ENCODE results near the gene ANKS4B.
"Not testable (repeated sequence)": the region's sequence is repeated elsewhere in the genome, so short reads cannot be mapped to it uniquely, and the experiment has no call there.

Gene ANKS4B

GRCh38 chr16:21233521-21234150 is at the start of gene ANKS4B:
Gene ANKS4B (plus strand): TSS chr16:21233699. CDS start chr16:21233738, 39 bp downstream.
- DNase-seq = no peak

GRCh38 chr16:21183995-21184394 is 49.5 kb upstream of the ANKS4B start:
- no peak for DNase-seq

DNA sequence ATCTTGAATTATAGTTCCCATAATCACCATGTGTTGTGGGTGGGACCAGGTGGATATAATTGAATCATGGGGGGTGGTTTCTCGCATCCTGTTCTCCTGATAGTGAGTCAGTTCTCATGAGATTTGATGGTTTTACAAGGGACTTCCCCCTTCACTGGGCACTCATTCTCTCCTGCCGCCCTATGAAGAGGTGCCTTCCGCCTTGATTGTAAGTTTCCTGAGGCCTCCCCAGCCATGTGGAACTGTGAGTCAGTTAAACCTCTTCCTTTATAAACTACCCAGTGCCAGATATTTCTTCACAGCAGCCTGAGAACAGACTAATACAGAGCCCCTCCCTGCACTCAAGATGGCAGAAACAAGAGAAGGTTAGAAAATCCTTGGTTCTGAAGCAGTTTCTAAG is 48.7 kb upstream of the ANKS4B start:
- DNase-seq = no peak

DNA sequence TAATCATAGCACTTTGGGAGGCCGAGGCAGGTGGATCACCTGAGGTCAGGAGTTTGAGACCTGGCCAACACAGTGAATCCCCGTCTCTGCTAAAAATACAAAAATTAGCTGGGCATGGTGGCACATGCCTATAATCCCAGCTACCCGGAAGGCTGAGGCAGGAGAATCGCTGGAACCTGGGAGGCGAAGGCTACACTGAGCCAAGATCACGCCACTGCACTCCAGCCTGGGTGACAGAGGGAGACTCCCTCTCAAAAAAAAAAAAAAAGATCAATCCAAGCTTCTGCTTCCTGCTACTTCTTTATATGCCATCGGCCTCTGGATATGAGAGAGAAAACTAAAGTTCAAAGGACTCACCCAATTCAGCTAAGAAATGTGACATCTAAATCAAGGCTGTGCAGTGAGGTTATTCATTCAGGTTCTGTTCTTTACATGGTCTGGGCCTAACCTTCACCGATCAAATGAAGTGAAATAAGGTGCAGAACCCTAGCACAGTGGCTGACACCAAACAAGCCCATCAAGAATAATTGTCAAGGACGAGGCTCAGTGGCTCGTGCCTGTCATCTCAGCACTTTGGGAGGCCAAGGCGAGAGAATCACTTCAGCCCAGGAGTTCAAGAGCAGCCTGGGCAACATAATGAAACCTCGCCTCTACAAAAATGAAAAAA is 47.7 kb upstream of the ANKS4B start:
- DNase-seq = no peak

- DNase-seq = no peak
These were observed 47.2 kb upstream of the ANKS4B start for GRCh38 chr16:21186326-21186691.

- DNase-seq = no peak
These were observed 44.2 kb upstream of the ANKS4B start for GRCh38 chr16:21189311-21189710.

- no peak for DNase-seq
These were observed 43.5 kb upstream of the ANKS4B start for GRCh38 chr16:21190013-21190412.

GRCh38 chr16:21190599-21190998 is 42.9 kb upstream of the ANKS4B start:
- DNase-seq = no peak

GRCh38 chr16:21192991-21193390 is 40.5 kb upstream of the ANKS4B start:
- no peak for DNase-seq

DNA sequence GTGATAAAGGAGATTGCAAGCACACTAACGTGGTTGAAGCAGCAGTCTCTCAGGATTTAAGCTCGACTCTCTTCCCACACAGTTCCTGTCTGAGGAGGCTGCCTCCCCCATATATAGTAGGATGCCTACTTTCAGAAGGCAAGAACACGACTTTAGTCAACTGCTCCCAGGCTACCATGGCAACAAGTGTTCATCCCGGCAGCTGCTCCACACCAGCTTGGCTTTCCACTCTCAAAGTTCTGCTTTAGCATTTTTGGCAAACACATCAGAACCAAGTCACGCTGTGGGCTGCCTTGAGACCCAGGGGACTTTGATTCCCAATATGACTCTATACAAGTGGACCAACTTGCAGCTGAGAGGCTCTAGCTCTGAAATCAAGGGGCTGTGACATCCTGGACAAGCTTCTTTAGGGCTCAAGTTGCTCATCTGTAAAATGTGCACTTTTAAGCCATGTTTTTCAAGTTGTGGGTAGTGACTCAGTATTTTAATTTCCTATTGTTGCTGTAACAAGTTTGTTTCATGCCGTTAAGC is 38.7 kb upstream of the ANKS4B start:
- no peak for DNase-seq

- DNase-seq = not testable (repeated sequence)
These were observed 38.2 kb upstream of the ANKS4B start for GRCh38 chr16:21195330-21195729.

- DNase-seq = no peak
These were observed 36.4 kb upstream of the ANKS4B start for GRCh38 chr16:21197112-21197511.

GRCh38 chr16:21197621-21198020 is 35.9 kb upstream of the ANKS4B start:
- DNase-seq = no peak

DNA sequence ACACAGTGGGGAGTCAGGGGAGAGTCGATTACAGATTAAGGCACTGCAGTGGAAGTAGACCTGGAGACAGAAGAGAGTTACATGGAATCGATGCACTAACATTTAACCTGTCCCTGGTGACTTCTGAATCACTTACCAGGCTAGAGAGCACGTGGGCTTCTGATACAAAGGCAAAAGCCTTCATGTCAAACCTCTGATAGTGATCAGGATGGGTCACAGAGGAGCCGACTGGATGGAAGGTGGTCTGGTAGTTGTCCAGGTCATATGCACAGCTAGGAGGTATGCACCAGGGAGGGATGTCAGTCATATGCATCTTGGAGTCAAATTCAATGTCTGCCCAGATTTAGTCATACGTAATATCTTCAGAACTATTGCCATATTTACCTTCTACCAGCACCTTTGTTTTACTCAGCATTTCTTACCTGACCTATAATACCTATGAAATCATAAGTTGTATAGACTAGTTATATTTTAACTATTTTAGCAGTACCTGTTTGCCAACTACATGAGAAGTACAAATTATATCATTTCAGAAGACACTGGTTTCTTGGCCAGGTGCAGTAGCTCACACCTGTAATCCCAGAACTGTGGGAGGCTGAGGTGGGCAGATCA is 33.8 kb upstream of the ANKS4B start:
- no peak for DNase-seq

DNA sequence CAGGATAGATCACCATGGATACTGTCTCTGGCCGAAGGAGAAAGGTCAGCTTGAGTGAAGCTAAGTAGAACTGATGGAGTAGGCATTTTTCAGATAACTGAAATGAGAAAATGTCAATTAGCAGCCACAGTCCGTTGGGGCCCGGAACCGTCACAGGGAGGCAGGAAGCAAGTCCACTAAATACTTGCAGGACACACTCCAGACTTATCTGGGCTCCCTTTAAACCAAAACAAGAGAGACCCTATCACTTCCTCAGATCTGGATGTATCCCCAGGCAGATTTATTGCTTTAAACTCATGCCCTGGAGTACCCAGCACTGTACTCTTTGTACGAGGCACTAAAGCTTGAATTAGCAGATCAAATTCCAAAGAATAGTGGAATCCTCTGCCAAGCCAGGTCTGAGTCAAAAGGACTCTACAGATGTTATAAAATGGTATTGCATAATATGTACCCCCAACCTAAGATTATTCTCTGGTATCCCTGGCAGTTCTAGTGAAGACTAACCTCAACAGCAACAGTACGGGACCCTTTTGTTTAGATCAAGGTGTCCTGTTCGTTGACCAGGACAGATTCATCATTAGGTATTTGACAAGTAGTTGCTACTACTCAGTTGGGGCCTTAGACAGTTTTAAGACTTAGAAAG is 30.2 kb upstream of the ANKS4B start:
- DNase-seq = no peak

- no peak for DNase-seq
These were observed 28.2 kb upstream of the ANKS4B start for GRCh38 chr16:21205303-21205702.

DNA sequence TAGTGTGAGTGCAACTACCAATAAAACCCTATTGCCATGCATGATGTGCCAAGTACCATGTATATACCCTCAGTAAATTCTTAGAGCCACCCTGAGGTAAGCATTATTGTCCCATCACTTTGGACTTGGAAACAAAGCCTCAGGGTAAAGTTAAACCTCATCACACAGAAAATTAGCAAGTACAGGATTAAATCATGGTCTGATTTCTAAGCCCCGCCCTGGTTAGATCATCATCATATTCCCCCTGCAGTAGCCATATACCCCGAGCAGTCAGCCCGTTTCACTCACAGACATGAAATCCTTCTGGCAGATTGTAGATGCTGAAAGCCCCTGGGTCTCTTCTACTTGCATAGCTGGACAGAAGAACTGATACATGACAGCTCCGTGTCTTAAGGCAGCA is 26.9 kb upstream of the ANKS4B start:
- DNase-seq = no peak

DNA sequence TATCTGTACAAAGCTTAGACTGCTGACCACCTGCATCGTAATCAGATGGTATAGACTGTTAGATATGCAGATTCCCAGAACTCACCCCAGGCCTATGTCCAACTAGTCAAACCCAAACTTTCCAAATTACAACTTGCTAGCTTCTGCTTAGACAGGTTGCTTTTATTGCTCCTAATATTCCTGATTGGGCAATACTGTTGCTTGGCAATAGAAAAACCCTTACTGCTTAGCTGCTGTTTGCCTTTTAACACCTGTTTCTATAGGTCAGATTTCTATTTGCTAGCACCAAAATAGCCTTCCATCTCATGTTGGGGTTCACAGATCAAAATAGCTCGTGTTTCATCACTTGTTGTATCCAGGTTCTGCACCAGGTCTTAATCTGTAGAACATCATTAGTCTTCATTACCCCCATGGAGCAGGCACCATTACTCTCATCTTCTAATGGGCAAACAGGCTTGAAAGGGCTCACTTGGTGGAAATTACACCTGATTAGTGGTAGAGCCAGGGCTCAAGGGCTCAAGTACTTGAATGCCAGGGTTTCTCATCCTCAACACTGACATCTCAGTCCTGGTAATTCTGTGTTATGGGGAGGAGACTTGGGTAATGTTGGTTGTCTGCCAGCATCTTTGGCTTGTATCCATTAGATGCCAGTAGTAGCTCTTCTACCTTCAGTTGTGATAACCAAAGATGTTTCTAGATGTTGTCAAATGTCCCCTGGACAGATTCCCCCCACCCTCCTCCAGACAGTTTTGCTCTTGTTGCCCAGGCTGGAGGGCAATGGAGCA is 24.9 kb upstream of the ANKS4B start:
- no peak for DNase-seq

- no peak for DNase-seq
These were observed 22.0 kb upstream of the ANKS4B start, which contains the start of gene ZP2 for GRCh38 chr16:21211486-21211885. Gene ZP2 (minus strand): TSS chr16:21211574. CDS start chr16:21211547, 27 bp downstream.

DNA sequence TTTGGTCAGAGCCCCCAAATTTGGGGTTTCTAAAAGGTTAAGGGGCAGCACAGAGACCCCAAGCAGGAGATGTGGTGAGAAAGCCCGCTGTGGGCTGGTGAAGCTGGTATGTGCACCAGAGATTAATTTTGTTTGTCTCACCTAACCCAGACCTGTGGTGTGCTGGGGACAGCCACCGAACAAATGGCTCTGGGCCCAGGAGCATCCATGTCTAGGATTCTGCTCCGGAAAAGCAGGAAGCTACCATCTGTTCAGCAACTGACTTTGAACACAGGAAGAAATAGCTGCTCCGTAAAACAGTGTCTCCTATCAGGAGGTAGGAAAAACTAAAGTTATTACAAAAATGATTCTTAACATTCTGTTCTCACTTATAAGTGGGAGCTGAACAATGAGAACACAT is 19.4 kb upstream of the ANKS4B start:
- no peak for DNase-seq

DNA sequence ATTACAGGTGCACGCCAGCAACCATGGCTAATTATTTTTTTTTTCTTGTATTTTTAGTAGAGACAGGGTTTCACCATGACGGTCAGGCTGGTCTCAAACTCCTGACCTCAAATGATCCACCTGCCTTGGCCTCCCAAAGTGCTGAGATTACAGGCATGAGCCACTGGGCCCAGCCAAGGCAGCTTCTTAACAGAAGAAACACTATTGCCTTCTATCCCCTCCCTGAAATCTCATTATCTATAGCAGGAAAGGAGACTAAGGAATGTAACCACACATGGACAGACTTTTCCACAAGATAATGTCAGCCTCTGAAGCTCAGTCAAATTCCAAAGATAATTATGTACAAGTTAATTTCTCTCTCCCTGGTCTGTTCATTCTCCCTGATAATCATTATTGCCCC is 16.4 kb upstream of the ANKS4B start:
- DNase-seq = no peak

GRCh38 chr16:21218153-21218552 is 15.3 kb upstream of the ANKS4B start:
- no peak for DNase-seq

- DNase-seq = no peak
These were observed 13.9 kb upstream of the ANKS4B start for GRCh38 chr16:21219551-21219950.

Data from CD4-positive, alpha-beta T cell treated with Interleukin-15 for 1 hour (primary cell).